Measurements from ENCODE around the gene PMIS2.
A peak's percentile ranks its signal among the peaks of the same experiment; 100 is the strongest.

PMIS2 gene

DNA sequence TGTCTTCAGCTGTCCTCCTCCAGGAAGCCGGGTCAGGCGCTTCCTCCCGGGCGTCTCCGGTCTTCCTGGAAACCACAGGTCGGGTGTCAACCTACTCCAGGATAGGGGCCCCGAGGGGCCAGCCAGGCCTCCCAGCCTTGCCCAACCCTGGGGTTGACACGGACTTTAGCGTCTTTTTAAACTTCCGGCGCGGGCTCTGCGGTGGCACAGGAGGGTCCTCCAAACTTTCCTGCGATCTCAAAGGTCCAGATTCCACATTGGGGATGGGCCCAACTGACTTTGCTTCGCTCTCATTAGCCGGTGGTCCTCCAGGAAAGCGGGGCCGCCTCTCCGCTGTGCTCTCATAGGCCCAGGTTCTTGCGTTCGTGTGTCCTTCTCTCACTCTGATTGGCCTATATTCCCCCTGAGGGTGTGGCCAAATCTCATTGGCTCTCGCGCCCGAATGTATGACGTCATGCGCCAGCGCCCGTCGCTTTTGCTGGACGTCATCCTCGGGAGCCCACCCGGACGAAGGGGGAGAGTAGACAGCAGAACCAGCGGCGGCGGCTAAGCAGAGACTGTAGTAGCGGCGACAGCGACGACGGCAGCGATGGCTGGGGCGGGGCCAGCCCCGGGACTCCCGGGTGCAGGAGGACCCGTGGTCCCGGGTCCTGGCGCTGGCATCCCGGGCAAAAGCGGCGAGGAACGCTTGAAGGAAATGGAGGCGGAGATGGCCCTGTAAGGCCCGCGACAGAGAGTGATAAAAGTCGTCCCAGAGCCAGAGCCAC, 42.8 kb downstream of the PMIS2 start, which contains the start of gene RBM42:
Gene RBM42 (plus strand): TSS at position 472 of the 767 bp plus-strand sequence. CDS start 118 bp downstream, at position 590.
- peak; percentile 99 for DNase-seq (ENCODE audit: low read depth, low spot score)

DNA sequence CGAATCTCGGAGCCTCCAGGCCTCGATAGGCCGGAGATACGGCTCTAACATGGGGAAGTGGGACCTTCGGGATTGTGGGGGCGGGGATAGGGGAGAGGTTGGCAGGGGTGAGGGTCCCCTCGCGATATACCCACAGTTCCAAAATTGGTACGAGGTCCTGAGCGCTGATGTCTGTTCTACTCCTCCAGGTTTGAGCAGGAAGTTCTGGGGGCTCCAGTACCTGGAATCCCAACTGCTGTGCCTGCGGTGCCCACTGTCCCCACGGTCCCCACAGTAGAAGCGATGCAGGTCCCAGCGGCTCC, 43.3 kb downstream of the PMIS2 start:
- no peak for DNase-seq (ENCODE audit: low read depth, low spot score)

DNA sequence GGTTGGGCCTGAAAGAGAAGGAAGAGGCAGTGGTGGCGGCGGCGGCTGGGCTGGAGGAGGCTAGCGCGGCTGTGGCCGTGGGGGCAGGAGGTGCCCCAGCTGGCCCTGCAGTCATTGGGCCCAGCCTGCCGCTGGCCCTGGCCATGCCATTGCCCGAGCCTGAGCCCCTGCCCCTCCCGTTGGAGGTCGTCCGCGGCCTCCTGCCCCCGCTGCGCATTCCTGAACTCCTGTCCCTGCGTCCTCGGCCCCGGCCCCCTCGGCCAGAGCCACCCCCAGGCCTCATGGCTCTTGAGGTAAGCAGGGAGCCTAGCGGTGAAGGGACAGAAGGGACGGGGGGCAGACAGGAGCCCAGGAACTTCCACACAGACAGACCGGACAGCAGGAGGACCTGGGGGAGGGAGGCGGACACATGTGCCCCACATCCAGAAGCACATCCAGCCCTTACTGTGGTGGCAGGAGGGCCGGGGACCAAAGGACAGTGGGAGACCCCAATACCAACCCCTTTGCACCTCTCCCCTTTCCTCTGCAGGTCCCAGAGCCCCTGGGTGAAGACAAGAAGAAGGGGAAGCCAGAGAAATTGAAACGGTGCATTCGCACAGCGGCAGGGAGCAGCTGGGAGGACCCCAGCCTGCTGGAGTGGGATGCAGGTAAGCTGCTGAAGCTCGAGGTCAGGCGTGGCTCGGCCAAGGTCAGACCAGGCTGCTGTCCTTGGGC, 47.9 kb downstream of the PMIS2 start:
- DNase-seq (ENCODE audit: low read depth, low spot score): no peak

DNA sequence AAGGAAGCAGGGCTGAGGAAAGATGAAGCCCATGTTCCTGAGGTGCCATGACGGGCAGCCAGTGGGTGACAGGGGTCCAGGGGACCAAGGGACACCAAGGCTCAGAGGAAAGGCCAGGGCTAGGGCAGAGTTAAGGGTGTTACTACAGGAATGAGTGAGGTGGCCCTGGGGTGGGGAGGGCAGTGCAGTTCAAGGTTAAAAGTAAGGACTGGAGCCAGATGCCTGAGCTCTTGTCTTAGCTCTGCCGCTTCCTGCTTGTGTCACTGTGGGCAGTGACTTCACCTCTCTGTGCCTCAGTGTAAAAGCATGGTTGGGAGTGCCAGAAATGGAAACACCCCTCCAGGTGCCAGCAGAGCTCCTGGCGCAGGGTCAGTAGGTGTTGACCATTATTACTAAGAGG, 50.7 kb downstream of the PMIS2 start:
- no peak for DNase-seq (ENCODE audit: low read depth, low spot score)
